Neural progenitor cell (in vitro differentiated cells): Measurements from ENCODE around the gene NALF2. TPM values are rescaled to one million over a fixed set of nuclear protein-coding genes. Genes with fewer than 3 reads are reported as not detected.

Experiments
- DNase-seq: peaks from one replicate; pipeline ENCODE4 v3.0.0-alpha.2; 2016; ENCODE audit warnings: low spot score
- H2AFZ ChIP-seq: fragments of 200-600 bp; sonication (generic); replicated peaks from 2 replicates; pipeline ENCODE4 v1.6.1; 2016; ENCODE audit warnings: antibody characterized with exemption
- H3F3A ChIP-seq: fragments of 200-600 bp; sonication (generic); 2 replicates; pipeline ENCODE4 v1.6.1; 2016; ENCODE audit warnings: antibody characterized with exemption, low read depth
- H3K27ac ChIP-seq: fragments of 200-600 bp; sonication (generic); 2 replicates; pipeline ENCODE4 v1.5.1; 2016; ENCODE audit warnings: mild to moderate bottlenecking
- H3K27me3 ChIP-seq: fragments of 200-600 bp; sonication (generic); 2 replicates; pipeline ENCODE4 v1.6.1; 2016; ENCODE audit warnings: mild to moderate bottlenecking, moderate library complexity
- H3K36me3 ChIP-seq: fragments of 200-600 bp; sonication (generic); 2 replicates; pipeline ENCODE4 v1.5.1; 2016
- H3K4me1 ChIP-seq: fragments of 200-600 bp; sonication (generic); 2 replicates; pipeline ENCODE4 v1.6.1; 2016; ENCODE audit warnings: mixed run types
- H3K4me2 ChIP-seq: fragments of 200-600 bp; sonication (generic); 2 replicates; pipeline ENCODE4 v1.6.1; 2016
- H3K4me3 ChIP-seq: fragments of 200-600 bp; sonication (generic); 2 replicates; pipeline ENCODE4 v1.5.1; 2016
- H3K79me2 ChIP-seq: fragments of 200-600 bp; sonication (generic); 2 replicates; pipeline ENCODE4 v1.6.1; 2016; ENCODE audit warnings: low read depth
- H3K9ac ChIP-seq: fragments of 200-600 bp; sonication (generic); 2 replicates; pipeline ENCODE4 v1.6.1; 2016
- H3K9me3 ChIP-seq: fragments of 200-600 bp; sonication (generic); 2 replicates; pipeline ENCODE4 v1.5.1; 2016; ENCODE audit warnings: low read depth
- H4K20me1 ChIP-seq: fragments of 200-600 bp; sonication (generic); 2 replicates; pipeline ENCODE4 v1.6.1; 2016; ENCODE audit warnings: low read depth
- H3K27ac Mint-ChIP-seq: 3 replicates; pipeline ENCODE4 v1.8.0; 2021; ENCODE audit warnings: mixed read lengths
- H3K27me3 Mint-ChIP-seq: 2 replicates; pipeline ENCODE4 v1.8.0; 2022; ENCODE audit warnings: low read depth, mild to moderate bottlenecking, inconsistent platforms, moderate library complexity, mixed read lengths; ENCODE audit not compliant: insufficient read depth
- H3K36me3 Mint-ChIP-seq: 3 replicates; pipeline ENCODE4 v1.8.0; 2021; ENCODE audit warnings: mixed read lengths
- H3K4me1 Mint-ChIP-seq: 3 replicates; pipeline ENCODE4 v1.8.0; 2021; ENCODE audit warnings: mixed read lengths
- H3K4me3 Mint-ChIP-seq: 3 replicates; pipeline ENCODE4 v1.8.0; 2021; ENCODE audit warnings: mild to moderate bottlenecking, moderate library complexity, mixed read lengths
- H3K9me3 Mint-ChIP-seq: 3 replicates; pipeline ENCODE4 v1.8.0; 2020; ENCODE audit warnings: mixed read lengths
- EZH2 ChIP-seq: fragments of 200-600 bp; sonication (generic); IDR thresholded peaks from 2 replicates; pipeline ENCODE4 v1.6.1; 2017; ENCODE audit warnings: antibody characterized with exemption, mild to moderate bottlenecking, moderate library complexity
- EZH2phosphoT487 ChIP-seq: fragments of 200-600 bp; sonication (generic); IDR thresholded peaks from 2 replicates; pipeline ENCODE4 v1.6.1; 2017; ENCODE audit warnings: antibody characterized with exemption
- total RNA-seq: library from RNA; depleted of rRNA; stranded (reverse); fragments of >200 nt; gene quantifications from 2 replicates; pipeline ENCODE4 v1.2.3, GENCODE V29; 2015; ENCODE audit warnings: low replicate concordance
- TF ChIP-seq, protein P1 (sequence below): fragments of 200-600 bp; sonication (generic); IDR thresholded peaks from 2 replicates; pipeline ENCODE4 v1.5.1; 2017; ENCODE audit warnings: antibody characterized with exemption, mild to moderate bottlenecking

Gene NALF2
- total RNA-seq, 1 donor from 2014 or later: 1.6 TPM

GRCh38 chrX:69496183-69496582 lies 7.9 kb upstream of the NALF2 start:
- Mint-ChIP-seq H3K4me3 (no peak overlapping the region), H3K36me3 (no peaks in the 10 kb centered on the region), H3K4me1 (peaks cover 2% of the 10 kb centered on the region), H3K9me3 (no peaks in the 10 kb centered on the region), H3K27ac (no peak overlapping the region), H3K27me3 (no peaks in the 10 kb centered on the region)
- no peak overlapping the region for H2AFZ ChIP-seq
- H3K9ac ChIP-seq: no peak overlapping the region
- H3K4me3 ChIP-seq: no peak overlapping the region
- H3K4me1 ChIP-seq: peaks cover 4% of the 10 kb centered on the region
- H3K79me2 ChIP-seq: no peaks in the 10 kb centered on the region
- H3F3A ChIP-seq: no peaks in the 10 kb centered on the region
- no peaks in the 10 kb centered on the region for H3K36me3 ChIP-seq
- H3K4me2 ChIP-seq: no peak overlapping the region
- H3K27me3 ChIP-seq: no peaks in the 10 kb centered on the region
- no peaks in the 10 kb centered on the region for H4K20me1 ChIP-seq
- DNase-seq: no peak
- H3K27ac ChIP-seq: no peak overlapping the region
- peaks cover 4% of the 10 kb centered on the region for H3K9me3 ChIP-seq
- TF ChIP-seq EZH2phosphoT487 (no peak), EZH2 (no peak)
- TF ChIP-seq, protein P1, sequence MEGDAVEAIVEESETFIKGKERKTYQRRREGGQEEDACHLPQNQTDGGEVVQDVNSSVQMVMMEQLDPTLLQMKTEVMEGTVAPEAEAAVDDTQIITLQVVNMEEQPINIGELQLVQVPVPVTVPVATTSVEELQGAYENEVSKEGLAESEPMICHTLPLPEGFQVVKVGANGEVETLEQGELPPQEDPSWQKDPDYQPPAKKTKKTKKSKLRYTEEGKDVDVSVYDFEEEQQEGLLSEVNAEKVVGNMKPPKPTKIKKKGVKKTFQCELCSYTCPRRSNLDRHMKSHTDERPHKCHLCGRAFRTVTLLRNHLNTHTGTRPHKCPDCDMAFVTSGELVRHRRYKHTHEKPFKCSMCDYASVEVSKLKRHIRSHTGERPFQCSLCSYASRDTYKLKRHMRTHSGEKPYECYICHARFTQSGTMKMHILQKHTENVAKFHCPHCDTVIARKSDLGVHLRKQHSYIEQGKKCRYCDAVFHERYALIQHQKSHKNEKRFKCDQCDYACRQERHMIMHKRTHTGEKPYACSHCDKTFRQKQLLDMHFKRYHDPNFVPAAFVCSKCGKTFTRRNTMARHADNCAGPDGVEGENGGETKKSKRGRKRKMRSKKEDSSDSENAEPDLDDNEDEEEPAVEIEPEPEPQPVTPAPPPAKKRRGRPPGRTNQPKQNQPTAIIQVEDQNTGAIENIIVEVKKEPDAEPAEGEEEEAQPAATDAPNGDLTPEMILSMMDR: no peak

GRCh38 chrX:69501429-69501828 lies 2.7 kb upstream of the NALF2 start:
- Mint-ChIP-seq H3K27me3 (peaks cover 6% of the 10 kb centered on the region), H3K4me1 (peaks cover 3% of the 10 kb centered on the region), H3K27ac (no peak overlapping the region), H3K36me3 (no peaks in the 10 kb centered on the region), H3K9me3 (peaks cover 4% of the 10 kb centered on the region), H3K4me3 (no peak overlapping the region)
- H3K4me2 ChIP-seq: peak overlapping the region; percentile 31
- peaks cover 4% of the 10 kb centered on the region for H3K9me3 ChIP-seq
- H3K27ac ChIP-seq: no peak overlapping the region
- H3K4me1 ChIP-seq: peaks cover 6% of the 10 kb centered on the region
- peaks cover 9% of the 10 kb centered on the region for H4K20me1 ChIP-seq
- no peaks in the 10 kb centered on the region for H3K36me3 ChIP-seq
- no peak overlapping the region for H3K9ac ChIP-seq
- TF ChIP-seq EZH2phosphoT487 (no peak), EZH2 (no peak)
- TF ChIP-seq, protein P1: no peak
- peaks cover 15% of the 10 kb centered on the region for H3K27me3 ChIP-seq
- no peak overlapping the region for H3K4me3 ChIP-seq
- H3F3A ChIP-seq: peaks cover 13% of the 10 kb centered on the region
- no peak overlapping the region for H2AFZ ChIP-seq
- no peaks in the 10 kb centered on the region for H3K79me2 ChIP-seq
- DNase-seq: peak; percentile 79

DNA sequence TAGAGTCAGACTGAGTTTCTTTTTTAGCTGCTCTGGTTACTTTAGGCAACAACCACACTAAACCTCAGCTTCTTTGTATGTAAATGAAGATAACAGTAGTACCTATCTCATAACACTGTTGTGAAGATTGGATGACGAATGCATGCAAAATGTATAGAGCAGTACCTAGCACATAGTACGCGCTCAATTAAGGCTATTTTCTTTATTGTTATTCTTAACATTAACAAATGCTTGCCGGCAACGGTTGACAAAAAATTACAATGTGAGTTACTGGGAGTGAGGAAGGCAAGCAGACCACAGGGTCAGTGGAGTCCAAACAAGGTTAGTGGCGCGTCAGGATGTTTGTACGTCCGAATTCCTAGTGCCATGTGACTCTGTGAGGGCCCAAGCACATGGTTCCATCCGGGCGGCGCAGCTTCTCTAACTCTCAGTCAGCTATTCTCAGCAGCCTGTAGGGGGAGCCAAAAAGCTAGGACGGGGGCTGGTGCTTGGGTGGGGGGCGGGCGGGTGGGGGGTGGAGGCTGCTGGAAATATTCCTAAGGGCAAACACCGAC lies 821 bp upstream of the NALF2 start:
- Histone ChIP-seq H3K4me2 (no peak overlapping the region), H4K20me1 (peaks cover 15% of the 10 kb centered on the region), H2AFZ (no peak overlapping the region), H3K79me2 (no peaks in the 10 kb centered on the region), H3F3A (peaks cover 13% of the 10 kb centered on the region), H3K4me3 (no peak overlapping the region), H3K36me3 (no peaks in the 10 kb centered on the region), H3K9ac (no peak overlapping the region), H3K4me1 (peaks cover 6% of the 10 kb centered on the region), H3K27me3 (peaks cover 27% of the 10 kb centered on the region), H3K27ac (no peak overlapping the region), H3K9me3 (peaks cover 4% of the 10 kb centered on the region)
- DNase-seq: no peak
- H3K4me1 Mint-ChIP-seq: peaks cover 11% of the 10 kb centered on the region
- H3K36me3 Mint-ChIP-seq: no peaks in the 10 kb centered on the region
- H3K27ac Mint-ChIP-seq: no peak overlapping the region
- TF ChIP-seq EZH2phosphoT487 (no peak), EZH2 (no peak)
- TF ChIP-seq, protein P1: peak; percentile 39
- peaks cover 5% of the 10 kb centered on the region for H3K9me3 Mint-ChIP-seq
- peak overlapping the region; percentile 76 for H3K4me3 Mint-ChIP-seq
- H3K27me3 Mint-ChIP-seq: peaks cover 6% of the 10 kb centered on the region
